SKM-1 (cell line): Measurements from ENCODE around the gene POLR1H.

ENCODE experiments used
- DNase-seq: peaks from one replicate; lab custom pipeline; 2025; ENCODE audit not compliant: unreplicated experiment; lab: John Stamatoyannopoulos, UW

Gene POLR1H

GRCh38 chr6:30093951-30094661, 33.0 kb downstream of the POLR1H start:
- DNase-seq: no peak

DNA sequence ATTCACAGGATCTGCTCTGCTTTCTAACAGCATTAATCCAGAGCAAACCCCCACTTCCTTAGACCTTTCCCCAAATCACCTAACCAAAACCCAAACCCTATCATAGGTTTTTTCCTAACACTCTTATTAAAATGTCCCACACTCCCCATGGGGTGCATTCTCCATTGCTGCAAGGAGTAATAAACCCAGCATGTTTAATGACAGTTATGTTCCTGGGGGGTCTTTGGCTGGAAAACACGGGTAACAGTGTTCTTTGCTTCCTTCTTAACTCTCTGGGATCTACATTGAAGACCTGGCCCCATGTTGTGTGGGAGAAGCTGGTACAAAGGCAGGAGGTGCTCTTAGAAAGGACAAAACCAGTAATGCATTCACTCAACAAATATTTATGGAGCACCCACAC, 35.8 kb downstream of the POLR1H start:
- no peak for DNase-seq

DNA sequence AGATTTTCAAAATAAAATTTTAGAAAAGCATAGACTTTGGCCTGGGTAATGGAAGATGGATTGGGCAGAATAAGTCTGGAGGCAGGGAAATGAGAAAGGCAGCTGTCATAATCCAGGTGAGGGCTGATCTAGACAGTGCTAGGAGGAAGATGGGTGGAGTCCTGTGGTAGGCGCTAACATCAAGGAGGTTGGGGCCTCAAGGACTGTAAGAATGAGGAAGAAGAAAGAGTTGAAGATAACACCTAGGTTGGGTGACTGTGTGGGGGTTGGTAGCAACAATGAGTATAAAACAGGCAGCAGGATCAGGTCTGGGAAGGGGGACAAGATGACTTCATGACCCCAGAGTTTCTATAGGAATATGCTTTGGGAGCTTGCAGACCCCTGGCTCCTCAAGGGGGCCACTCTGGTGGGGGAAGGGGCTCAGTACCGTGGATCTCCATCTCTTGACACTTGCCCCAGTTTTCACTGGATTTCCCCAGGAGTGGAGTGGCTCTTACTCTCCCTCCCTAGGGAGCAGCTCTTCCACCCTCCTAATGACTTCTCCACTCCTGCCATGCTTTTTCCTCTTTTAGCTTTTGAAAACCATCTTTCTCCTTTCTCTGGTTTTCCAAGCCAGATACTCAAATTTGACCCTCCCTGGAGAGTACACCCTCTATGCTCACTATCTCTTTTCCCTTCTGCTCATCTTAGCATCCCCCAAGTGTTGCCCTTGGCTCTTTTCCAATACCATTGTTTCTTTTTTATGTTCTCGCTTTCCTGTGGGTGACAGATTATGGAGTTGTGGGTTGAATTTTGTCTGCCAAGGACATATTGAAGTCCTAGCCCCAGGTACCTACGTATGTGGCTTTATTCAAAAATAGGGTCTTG, 37.1 kb downstream of the POLR1H start:
- DNase-seq: no peak

DNA sequence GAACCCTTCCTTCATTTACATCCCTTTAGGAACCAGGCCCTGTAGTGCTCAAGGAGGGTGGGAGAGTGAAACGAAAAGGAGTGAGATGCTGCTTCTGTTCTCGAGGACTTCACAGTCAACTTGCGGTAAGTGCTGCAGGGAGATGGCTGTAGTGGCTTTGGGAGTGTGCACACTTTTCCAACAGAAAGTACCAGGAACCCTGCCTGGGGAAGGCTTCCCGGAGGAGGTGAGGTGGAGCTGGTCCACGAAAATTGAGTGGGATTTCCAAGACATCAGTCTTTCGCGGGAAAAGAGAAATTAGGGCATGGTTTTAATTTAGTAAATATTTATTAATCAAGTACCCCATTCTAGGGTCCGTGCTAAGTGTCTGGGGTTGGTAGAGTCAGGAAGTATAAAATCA, 39.1 kb downstream of the POLR1H start:
- DNase-seq: no peak

- no peak for DNase-seq
These were observed 39.7 kb downstream of the POLR1H start for GRCh38 chr6:30100585-30101443.

DNA sequence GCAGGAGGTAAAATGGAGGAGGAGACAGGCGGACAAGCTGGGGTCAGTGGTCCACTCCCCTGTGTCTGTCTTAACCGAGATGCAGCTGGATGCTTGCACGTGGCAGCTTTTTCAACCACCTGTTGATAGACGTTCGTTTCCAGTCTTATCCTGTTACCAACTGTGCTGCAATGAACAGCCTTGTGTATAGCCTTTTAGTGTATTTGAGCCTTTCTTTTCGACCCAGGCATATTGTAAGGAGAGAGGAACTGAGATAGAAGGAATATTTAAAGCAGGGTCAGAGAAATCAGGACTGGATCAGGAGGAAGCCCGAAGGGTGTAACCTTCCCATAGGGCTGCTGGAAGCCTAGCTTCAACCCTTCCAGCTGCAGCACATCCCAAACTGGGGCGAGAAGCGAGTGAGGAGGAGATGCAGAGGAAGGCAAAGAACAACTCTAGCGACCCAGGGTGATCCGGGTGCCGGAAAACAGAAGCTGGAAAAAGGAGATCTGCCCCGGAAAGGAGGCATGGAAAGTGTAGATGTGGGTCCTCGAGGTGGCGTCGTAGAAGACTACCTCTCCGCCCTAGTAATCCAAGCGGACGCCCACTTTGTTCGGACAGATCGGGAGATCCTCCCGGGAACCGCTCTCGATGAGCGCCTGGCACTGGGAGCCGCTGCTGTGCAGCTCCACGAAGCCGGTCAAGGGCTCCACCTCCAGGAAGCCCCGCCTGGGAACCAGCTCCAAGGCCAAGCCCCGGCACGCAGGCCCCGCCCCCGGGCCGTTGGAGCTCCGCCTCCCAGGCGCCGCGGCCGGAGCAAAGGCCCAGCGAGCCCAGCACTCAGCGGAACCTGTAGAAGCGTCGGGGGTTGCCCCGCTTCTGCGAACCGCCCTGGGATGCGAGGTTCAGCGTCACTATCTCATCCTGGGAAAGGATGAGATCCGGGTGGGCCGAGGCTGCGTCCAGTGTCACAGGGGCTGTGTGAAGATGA, 40.7 kb downstream of the POLR1H start:
- peak; percentile 7 for DNase-seq

DNA sequence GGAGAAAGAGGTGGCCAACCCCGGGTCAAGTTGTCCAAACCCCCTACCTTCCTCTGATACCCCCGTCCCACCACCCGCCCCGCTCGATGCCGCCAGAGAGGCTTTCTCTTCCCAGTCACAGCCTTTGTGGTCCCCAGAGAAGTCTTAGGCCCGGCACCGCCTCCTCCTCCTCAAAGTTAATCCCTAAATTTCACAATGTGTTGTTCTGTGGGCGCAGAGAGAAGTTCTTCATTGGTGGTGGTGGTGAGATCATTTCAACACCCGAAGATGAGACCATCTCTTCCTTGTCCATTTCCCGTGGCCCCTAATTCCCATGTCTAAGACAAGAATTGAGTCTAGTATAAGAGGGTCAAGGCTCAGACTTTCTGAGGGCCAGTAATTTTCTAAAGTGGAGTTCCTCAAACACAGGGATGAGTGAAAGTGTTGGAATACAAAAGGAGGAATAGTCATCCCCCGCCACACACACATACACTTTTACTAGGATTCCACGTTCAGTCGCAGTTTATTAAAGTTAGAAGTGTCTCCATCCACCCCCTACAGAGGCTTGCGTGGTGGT, 41.4 kb downstream of the POLR1H start:
- peak; percentile 19 for DNase-seq

- DNase-seq: peak; percentile 64
These were observed 42.2 kb downstream of the POLR1H start for GRCh38 chr6:30102970-30103871.

GRCh38 chr6:30103872-30104179, 42.8 kb downstream of the POLR1H start:
- DNase-seq: no peak

- no peak for DNase-seq
These were observed 43.6 kb downstream of the POLR1H start for GRCh38 chr6:30104661-30105060.

DNA sequence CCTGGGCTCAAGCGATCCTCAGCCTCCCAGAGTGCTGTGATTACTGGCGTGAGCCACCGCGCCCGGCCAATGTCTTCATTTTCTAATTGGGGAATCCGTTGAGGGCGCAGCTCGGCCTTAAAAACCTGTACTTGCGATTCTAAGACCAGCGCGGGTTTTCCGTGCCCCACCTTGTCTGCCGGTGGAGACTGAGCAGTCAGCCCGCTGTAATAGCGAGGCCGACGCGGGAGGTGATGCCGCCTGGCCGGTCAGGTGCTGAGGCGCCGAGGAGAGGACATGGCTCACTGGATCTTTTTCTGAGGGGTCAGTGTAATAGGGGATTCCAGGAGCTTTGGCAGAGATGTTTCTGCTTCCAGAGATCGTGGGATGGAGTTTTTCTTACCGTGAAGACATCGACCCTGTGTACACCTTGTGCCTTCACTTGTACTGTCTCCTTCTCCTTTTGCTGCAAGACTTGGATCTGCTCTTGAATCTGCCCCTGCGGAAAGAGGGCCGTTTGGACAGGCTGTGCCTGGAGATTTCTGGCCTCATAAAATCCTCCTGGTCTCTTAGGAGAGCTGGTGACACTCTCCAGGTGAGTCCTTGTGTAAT, 50.3 kb downstream of the POLR1H start:
- no peak for DNase-seq

- no peak for DNase-seq
These were observed 51.4 kb downstream of the POLR1H start for GRCh38 chr6:30112402-30112994.

DNA sequence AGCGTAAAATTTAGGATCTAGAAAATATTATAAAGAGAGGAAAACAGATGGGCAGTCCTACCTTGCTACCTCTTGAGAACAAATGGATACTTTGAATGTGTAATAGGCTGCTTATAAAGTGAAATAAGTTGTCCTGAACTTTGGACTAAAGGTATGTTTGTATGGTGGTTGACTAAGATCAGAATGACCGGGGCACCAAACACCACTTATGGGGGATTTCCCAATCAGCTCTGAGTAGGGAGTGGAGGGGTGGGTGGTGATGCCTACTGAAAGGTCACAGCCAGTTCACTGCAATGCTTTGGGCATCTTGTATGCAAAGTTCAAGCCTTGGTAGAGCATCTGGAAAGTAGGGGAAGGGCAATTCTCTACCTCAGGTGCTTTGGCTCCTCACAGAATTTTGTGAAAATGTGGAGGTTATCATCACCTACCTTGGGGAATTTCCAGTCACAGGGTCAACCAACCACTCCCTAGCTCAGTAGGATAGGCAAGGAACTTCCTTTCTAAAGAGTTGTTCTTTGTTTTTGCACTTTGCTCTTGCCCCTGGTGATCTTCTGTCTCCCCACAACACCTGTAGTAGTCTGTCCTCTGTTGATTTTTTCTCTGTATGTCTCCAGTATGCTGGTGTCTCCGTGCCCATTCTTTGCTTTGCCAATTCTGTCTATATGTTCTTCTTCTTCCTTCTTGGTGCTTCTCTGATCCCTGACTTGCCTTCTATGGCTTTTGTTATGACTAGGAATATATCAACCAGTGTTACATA, 52.1 kb downstream of the POLR1H start, which contains the start of gene TRIM31:
TRIM31 (minus strand) TSS at position 88 of the 757 bp plus-strand sequence. CDS start 285 bp downstream, outside the sequence.
- DNase-seq: no peak

DNA sequence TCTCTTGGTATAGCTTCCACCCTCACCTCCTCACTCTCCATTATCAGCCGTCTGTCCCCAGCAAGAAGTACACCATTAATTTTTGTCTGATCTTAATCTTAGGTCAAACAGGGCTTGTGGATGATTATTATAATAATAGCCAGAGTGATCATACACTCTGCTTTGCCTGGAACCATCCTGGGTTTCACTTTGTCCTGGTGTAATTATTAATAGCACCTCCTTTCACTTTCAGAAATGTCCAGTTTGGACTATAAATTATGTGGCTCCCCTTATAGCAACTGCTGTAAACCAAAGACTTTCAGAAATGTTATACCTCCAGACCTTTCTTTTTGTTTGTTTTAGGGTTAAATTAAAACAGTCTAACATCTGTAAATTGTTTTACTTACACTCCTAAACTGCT, 52.8 kb downstream of the POLR1H start:
- no peak for DNase-seq
